ENCODE results near the gene MAEA.

MAEA gene

DNA sequence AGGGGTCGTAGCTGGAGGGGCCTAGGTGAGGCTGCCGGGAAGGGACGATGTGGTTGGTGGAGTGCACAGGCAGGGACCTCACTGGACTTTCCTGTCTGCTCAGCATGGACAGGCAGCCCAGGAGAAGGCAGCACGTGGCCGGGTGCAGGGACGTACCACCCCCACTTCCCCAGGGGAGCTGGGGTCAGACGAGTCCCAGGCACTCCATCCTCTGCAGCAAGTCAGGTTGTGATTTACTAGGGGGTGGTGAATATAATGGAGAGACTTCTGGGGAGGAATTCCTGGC lies 39.2 kb upstream of the MAEA start:
- no peak for DNase-seq

DNA sequence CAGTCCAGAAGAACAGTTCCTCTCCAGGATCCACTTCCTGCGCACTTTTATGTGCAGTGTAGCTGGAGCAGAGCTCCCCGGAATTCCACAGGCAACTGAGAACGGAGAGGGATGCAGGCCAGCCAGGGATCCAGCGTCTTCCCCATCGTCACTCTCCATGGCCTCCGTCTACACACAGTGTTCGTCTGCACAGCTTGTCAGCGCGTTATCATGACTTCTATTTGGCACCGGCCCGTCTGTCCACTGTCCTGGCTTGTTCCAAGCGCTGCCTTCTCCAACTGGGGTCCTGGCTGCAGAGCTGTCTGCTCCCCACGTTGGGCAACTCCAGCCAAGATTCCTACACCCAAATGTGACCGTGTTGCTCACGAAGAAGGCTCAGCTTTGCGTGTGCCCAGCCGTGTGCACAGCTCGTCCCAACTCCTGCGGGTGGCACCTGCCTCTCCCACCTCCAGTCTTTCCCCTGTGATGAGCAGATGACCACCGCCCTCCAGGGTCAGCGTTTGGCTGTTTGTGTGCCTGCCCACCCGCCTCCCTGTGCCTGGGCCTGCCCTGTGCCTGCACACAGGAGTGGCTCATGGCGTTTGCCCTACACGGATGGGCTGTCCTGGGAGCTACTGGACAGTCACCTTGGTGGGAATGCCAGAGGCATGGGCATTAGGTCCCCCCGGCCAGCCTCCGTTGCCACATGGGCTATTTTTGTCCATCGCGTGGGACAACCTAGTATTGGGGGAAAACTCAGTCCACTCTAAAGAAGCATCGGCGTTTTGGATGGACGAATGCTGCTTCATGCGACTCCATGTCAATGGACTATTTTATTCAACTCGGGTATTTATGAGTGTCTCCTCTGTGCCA lies 38.5 kb upstream of the MAEA start:
- no peak for DNase-seq

DNA sequence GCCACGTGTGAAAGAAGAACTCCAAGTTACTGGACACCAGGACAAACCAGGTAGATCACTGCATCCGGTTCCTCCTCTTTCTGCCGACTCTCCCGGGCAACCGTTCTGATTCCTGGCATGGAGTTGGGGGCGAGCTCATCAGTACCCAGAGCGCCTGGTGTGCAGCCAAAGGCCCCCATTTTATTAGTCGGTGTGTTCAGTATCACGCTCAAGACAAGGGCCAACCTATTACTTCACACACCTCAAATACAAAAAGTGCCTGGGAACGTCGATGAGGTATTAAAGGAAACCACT lies 38.0 kb upstream of the MAEA start:
- no peak for DNase-seq

DNA sequence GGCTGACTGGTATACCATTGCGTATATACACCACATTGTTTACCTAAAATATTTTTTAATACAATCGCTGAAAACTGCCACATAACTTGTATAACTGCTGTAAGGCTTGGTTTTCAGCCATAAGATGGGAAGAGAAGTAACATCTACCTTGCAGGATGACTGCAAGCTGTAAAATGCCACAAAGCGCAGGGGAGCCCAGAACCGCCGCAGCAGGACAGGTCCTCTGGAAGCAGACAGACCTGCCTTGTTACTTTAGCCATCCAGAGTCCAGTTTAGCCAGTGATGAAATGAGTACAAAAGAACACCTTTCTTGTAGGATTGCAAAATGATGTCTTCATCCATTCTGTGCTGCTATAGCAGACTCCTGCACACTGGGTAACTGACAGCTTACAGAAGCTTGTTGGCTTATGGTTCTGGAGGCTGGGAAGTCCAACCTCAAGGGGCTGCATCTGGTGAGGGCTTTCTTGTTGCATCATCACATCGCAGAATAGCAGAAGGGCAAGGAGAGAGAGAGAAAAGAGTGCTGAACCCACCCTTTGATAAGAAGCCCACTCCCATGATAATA lies 36.7 kb upstream of the MAEA start:
- DNase-seq = no peak

DNA sequence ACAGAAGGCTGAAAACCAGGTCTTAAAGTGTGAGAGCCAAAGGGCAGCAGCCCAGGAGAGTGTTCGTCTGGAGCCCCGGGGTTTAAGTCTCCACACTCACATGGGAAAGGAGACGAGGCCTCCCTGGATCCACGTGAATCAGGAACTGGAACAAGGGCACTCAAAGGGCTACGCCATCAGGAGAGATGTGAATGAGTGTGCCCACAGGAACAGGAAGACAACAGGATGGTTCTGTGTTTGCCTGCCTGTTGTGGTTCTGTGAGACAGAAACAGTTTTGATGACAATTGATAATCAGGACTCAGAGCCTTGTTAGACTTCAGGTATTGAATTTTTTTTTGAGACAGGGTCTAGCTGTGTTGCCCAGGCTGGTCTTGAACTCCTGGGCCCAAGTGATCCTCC lies 35.9 kb upstream of the MAEA start:
- DNase-seq = no peak

- DNase-seq = no peak
Observed at GRCh38 chr4:1255151-1255550, 34.5 kb upstream of the MAEA start.

DNA sequence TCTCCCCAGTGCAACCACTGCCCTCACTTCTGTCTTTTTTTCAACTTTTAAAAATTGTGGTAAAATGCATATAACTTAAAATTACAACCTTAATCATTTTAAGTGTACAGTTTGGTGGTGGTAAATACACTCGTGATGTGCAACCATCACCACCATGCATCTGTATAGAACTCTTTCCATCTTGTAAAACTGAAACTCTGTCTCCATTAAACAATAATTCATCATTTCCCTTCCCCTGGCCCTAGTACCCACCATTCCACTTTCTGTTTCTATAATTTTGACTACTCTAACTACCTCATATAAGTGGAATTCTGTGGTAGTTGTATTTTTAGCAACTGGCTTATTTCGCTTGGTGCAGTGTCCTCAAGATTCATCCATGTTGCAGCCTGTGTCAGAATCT lies 34.0 kb upstream of the MAEA start:
- DNase-seq = no peak

DNA sequence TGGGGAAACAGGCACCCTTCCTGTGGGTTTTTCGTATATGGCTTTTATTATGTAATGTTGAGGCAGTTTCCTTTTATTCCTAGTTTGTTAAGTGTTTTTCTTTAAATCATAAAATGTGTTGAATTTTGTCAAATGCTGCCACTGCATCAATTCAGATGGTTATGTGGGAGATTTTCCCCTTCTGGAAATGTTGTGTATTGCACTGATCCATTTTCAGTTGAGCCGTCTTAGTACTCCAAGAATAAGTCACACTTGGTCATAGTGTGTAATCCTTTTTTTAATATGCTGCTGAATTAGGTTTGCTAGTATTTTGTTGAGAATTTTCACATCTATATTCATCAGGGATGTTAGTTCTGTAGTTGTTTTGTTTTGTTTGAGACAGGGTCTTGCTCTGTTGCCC lies 31.2 kb upstream of the MAEA start:
- no peak for DNase-seq

GRCh38 chr4:1259966-1260365 lies 29.7 kb upstream of the MAEA start:
- DNase-seq = no peak

GRCh38 chr4:1260418-1261106 lies 29.1 kb upstream of the MAEA start:
- DNase-seq = no peak

DNA sequence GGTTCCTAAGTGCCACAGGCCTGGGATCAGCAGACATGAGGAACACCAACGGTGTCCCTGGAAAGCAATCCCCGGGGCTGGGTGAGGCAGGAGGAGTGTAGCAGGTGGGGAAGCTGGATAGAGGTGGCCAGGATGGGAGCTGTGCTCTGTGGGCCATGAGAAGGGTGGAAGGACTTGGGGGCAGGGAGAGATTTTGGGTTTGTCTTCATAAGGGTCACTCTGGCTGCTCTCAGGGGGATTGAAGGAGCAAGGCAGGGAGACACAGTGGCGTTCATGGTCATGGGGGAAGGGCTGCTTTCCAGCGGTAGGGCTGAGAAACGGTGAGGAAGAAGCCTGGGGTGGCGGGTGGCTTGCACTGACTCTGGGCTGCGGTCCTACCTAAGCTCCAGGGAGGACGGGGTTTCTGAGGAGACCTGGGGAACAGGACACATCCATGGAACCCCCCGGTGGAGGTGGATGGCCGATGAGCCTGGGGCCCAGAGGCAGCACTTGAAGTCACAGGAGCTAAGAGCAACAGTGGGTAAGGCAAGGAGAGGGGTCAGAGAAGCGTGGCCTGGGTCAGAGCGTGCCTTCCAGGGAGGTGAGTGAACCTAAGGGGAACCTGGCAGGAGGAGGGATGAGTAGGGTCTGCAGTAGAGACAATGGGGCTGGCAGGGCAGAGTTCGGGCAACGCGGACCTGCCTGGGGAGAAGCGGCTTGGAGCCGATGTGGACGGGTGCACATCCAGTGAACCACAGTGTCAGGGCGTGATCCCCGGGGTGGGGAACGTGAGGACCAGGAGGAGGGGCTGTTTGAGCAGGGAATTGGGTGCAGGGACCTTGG lies 28.4 kb upstream of the MAEA start:
- DNase-seq = no peak

- no peak for DNase-seq
Observed at GRCh38 chr4:1264942-1265341, 24.7 kb upstream of the MAEA start.

DNA sequence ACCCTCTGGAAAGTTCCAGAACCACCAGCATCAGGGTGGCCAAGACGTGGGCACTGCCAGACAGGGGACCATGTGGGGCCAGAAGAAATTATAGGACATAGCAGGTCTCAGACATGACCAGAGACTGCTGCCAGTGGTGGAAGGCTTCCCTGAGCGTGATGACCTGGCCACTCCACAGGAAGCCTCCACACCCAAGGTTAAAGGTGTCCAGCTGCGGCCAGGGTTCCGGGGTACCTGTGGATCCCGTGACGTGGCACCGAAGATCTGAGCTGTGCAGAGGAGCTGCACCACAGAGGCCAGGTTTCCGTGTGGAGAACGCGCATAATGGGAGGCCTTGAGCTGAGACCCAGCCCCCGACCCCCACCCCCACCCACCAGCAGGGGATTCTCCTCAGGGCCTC lies 24.3 kb upstream of the MAEA start:
- DNase-seq = no peak

- no peak for DNase-seq
Observed at GRCh38 chr4:1266881-1267763, 22.6 kb upstream of the MAEA start.

DNA sequence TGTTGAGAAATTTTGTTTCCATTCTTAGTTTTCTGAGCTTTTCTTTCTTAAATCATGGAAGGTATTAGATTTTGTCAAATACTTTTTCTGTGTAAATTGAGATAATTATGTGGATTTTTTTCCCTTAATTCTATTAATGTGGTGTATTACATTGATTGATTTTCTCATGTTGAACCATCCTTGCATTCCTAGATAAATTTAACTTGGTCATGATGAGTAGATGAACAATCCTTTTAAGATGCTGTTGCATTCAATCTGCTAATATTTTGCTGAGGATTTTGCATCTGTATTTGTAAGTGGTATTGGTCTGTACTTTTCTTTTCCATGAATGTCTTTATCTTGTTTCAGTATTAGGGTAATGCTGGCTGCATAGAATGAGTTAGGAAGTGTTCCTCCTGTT lies 20.5 kb upstream of the MAEA start:
- DNase-seq = no peak

DNA sequence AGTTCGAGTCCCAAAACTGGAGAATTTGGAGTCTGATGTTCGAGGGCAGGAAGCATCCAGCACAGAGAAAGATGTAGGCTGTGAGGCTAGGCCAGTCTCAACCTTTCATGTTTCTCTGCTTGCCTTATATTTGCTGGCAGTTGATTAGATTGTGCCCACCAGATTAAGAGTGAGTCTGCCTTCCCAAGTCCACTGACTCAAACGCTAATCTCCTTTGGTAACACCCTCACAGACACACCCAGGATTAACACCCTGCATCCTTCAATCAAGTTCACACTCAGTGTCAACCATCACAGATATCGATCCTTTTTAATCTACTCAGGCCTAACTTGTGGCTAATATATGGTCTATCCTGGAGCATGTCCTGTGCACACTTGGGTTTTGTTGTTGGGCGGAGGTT lies 18.0 kb upstream of the MAEA start:
- no peak for DNase-seq

- no peak for DNase-seq
Observed at GRCh38 chr4:1274871-1275270, 14.8 kb upstream of the MAEA start.

DNA sequence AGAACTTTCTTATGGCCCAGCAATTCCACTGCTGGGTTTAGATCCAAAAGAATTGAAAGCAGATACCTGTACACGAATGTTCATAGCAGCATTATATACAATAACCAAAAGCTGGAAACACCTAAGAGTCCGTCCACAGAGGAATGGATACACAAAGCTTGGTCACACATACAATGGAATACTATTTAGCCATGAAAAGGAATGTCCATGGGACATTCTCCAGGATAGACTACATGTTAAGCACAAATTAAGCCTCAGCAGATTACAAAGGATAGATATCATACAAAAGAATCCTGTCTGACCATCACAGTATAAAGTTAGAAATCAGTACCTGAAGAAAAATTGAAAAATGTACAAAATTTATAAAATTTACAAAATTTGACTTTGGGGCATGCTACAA lies 12.7 kb upstream of the MAEA start:
- no peak for DNase-seq

DNA sequence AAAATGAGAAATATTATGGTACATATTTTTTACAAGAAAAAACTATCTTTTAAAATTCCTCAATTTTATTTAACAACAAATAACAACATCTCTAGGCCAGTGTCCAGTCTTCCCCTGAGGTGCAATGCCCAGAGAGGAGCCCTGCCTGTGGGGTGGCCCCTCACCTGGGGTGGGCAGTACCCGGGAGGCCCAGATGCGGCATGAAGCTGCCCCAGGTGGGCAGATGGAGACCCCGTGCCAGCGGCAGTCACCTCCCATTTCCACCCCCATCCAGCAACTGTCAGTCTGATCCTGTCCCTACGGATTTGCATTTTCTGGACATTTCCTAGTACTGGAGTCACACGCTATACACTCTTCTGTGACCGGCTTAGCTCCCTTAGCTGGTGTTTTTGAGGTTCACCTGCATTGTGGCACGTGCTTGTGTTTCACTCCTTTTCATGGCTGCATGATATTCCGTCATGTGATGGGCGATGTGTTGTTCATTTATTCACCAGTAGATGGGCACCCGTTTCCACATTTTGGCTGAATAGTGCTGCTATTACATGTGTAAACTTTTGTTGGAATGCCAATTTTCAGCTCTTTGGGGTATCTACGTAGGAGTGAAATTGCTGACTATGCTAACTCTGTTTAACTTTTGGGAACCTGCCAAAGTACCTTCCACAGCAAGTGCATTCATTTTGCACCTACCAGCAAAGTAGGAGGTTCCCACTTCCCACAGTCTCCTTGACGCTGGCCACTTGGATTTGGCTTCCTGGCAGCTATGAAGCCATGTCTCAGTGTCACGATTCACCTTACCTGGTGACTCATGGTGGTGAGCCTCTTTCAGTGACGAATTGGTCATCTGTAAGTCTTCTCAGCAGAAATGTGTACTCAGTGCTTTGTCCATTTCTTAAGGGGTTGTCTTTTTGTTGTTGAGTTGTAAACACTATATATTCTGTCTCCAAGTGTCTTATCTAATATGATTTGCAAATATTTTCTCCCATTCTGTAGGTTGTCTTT lies 11.7 kb upstream of the MAEA start:
- no peak for DNase-seq

GRCh38 chr4:1279253-1279652 lies 10.4 kb upstream of the MAEA start:
- DNase-seq = no peak

DNA sequence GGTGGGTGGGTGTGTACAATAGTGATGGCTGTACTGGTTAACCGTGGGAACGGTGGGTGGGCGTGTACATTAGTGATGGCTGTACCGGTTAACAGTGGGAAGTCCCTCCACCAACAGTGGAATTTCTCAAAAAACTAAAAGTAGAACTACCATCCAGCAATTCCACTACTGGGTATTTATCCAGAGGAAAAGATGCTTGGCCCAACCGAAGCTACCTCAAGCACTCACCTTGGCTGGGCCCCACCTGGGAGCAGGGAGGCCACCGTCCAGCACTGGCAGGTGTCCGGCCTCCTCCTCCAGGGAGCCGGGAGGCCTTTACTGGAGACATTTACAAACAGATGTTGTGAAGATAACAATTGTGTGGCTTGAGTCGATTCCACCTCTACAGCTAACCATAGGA lies 6.0 kb upstream of the MAEA start:
- no peak for DNase-seq
